GM19351 (cell line): ENCODE measurements around the gene DVL1.

Experiments
- ATAC-seq: cut with Tn5 transposase; IDR thresholded peaks from one replicate; pipeline ENCODE4 v1.9.1; 2021; ENCODE audit warnings: mild to moderate bottlenecking, moderate library complexity; ENCODE audit not compliant: unreplicated experiment

DVL1 gene

GRCh38 chr1:1342061-1342562, 7.1 kb downstream of the DVL1 start:
- no peak for ATAC-seq

GRCh38 chr1:1341549-1342021, 7.6 kb downstream of the DVL1 start:
- ATAC-seq = no peak

- ATAC-seq = no peak
Observed at GRCh38 chr1:1340791-1341548, 8.2 kb downstream of the DVL1 start.

GRCh38 chr1:1340185-1340584, 9.0 kb downstream of the DVL1 start:
- ATAC-seq = no peak

- no peak for ATAC-seq
Observed at GRCh38 chr1:1338278-1338677, 10.9 kb downstream of the DVL1 start.

GRCh38 chr1:1337793-1338147, 11.4 kb downstream of the DVL1 start:
- no peak for ATAC-seq

- no peak for ATAC-seq
Observed at GRCh38 chr1:1336931-1337792, 12.1 kb downstream of the DVL1 start.

GRCh38 chr1:1336446-1336845, 12.8 kb downstream of the DVL1 start:
- ATAC-seq = no peak

GRCh38 chr1:1335792-1336248, 13.4 kb downstream of the DVL1 start:
- ATAC-seq = no peak

GRCh38 chr1:1335283-1335682, 13.9 kb downstream of the DVL1 start:
- no peak for ATAC-seq

- no peak for ATAC-seq
Observed at GRCh38 chr1:1334835-1335234, 14.4 kb downstream of the DVL1 start.

- no peak for ATAC-seq
Observed at GRCh38 chr1:1333551-1334241, 15.5 kb downstream of the DVL1 start.

GRCh38 chr1:1332774-1333480, 16.3 kb downstream of the DVL1 start:
- no peak for ATAC-seq

GRCh38 chr1:1332031-1332755, 17.0 kb downstream of the DVL1 start:
- ATAC-seq = no peak

GRCh38 chr1:1331068-1331965, 17.9 kb downstream of the DVL1 start, which contains the start of gene TAS1R3:
TAS1R3 (plus strand) TSS chr1:1331280; CDS start chr1:1331346, 66 bp downstream.
- ATAC-seq = no peak

GRCh38 chr1:1330366-1331067, 18.7 kb downstream of the DVL1 start:
- ATAC-seq = no peak

- ATAC-seq = no peak
Observed at GRCh38 chr1:1329304-1330210, 19.7 kb downstream of the DVL1 start.
